Activated naive CD4-positive, alpha-beta T cell treated with anti-CD3 and anti-CD28 coated beads, Interleukin-2, amount 10 ng/mL, durations not matched to agents 7 days and 5 days (primary cell): ENCODE results near the gene TAS2R40.

Experiments
- CTCF ChIA-PET: fragments of 350-600 bp; sonication (Branson Sonifier 250); formaldehyde crosslinking; loops from one replicate; lab custom pipeline; 2021; ENCODE audit warnings: antibody characterized with exemption; lab: Charles Lee
- DNase-seq: peaks from one replicate; pipeline ENCODE4 v3.0.0-alpha.2; 2020
- H3K27ac Mint-ChIP-seq: one replicate; pipeline ENCODE4 v1.8.0; 2021; ENCODE audit warnings: mild to moderate bottlenecking, moderate library complexity, mixed read lengths
- H3K27me3 Mint-ChIP-seq: one replicate; pipeline ENCODE4 v1.8.0; 2021; ENCODE audit warnings: mild to moderate bottlenecking, mixed read lengths
- H3K36me3 Mint-ChIP-seq: one replicate; pipeline ENCODE4 v1.8.0; 2021; ENCODE audit warnings: mixed read lengths
- H3K4me1 Mint-ChIP-seq: one replicate; pipeline ENCODE4 v1.8.0; 2021; ENCODE audit warnings: mixed read lengths
- H3K4me3 Mint-ChIP-seq: one replicate; pipeline ENCODE4 v1.8.0; 2021; ENCODE audit warnings: mild to moderate bottlenecking, moderate library complexity, mixed read lengths
- H3K9me3 Mint-ChIP-seq: one replicate; pipeline ENCODE4 v1.8.0; 2021; ENCODE audit warnings: mixed read lengths

TAS2R40 gene

DNA sequence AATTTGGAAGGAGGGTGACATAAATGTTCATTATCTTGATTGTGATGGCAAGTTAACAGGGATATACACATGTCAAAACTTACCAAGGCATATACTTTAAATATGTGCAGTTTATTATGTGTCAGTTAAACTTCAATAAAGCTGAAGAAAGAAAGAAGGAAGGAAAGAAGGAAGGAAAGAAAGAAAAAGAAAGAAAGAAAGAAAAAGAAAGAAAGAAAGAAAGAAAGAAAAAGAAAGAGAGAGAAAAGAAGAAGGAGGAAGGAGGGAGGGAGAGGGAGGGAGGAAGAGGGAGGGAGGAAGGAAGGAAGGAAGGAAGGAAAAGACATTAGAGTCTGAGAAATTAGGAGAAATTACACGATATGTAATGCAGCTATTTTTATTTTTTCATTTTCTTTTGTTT is 25.5 kb downstream of the TAS2R40 start:
- DNase-seq = no peak
- Mint-ChIP-seq H3K27ac (no peak overlapping the region), H3K27me3 (no peaks in the 10 kb centered on the region), H3K9me3 (peaks cover 43% of the 10 kb centered on the region), H3K36me3 (peaks cover 58% of the 10 kb centered on the region), H3K4me1 (peaks cover 89% of the 10 kb centered on the region), H3K4me3 (no peak overlapping the region)
- CTCF ChIA-PET = interaction anchor here (1.2 to 1.8 kb wide), 3 partner anchors 10 to 52 kb away, joined by 3 to 5 read pairs (median 4); no protein-coding TSS in a partner anchor

DNA sequence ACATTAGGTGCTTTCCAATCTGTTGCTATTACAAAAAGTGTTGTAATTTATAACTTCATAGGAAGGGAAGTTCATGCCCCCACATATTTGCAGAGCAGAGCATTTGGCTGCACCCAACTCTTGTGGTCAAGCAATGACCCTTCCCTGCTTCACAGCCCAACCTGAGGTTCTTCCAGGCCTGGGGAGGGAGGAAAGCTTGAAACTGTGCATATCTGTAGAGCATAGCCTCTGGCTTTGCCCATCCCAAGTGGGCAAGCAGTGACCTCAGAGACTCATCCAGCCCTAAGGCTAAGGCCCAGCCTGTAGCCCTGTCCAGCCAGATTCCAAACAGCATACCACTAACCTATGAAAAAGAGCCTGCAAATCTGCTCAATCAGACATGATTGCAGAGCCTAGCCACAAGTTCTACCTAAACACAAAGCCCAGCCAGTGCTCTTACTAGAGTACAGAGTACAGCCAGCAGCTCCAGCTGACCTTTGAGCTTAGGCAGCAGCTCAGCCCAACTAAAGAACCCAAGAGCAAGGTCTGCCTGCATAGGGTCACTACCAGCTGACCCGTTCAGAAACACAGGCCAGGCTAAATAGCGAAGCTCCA is 27.0 kb downstream of the TAS2R40 start:
- Mint-ChIP-seq H3K4me3 (no peak overlapping the region), H3K9me3 (peaks cover 54% of the 10 kb centered on the region), H3K4me1 (peaks cover 90% of the 10 kb centered on the region)

DNA sequence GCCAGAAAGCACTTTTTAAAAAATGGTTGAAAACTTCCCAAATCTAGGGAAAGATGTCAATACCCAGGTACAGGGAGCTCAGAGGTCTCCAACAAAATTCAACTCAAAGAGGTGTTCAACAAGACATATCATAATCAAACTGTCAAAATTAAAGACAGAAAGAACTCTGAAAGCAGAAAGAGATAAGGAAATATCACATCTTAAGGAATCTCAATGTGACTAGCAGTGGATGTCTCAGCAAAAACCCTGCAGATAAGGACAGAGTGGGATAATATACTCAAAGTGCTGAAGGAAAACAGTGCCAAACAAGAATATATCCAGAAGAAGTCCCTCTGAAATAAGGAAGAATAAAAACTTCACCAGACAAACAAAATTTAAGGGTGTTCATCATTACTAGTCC is 28.4 kb downstream of the TAS2R40 start:
- peaks cover 73% of the 10 kb centered on the region for H3K36me3 Mint-ChIP-seq
- H3K9me3 Mint-ChIP-seq = peaks cover 55% of the 10 kb centered on the region
- no peak for DNase-seq
- no peaks in the 10 kb centered on the region for H3K27me3 Mint-ChIP-seq
- CTCF ChIA-PET = interaction anchor here (1.3 to 2.0 kb wide), 4 partner anchors 10 to 55 kb away, joined by 3 to 10 read pairs (median 6); no protein-coding TSS in a partner anchor
- peaks cover 89% of the 10 kb centered on the region for H3K4me1 Mint-ChIP-seq
- peak overlapping the region; percentile 82 for H3K27ac Mint-ChIP-seq
- no peak overlapping the region for H3K4me3 Mint-ChIP-seq

More for the DNA sequence above, 27.0 kb downstream of the TAS2R40 start:
- Mint-ChIP-seq H3K27ac (peak overlapping the region; percentile 30), H3K36me3 (peaks cover 69% of the 10 kb centered on the region), H3K27me3 (no peaks in the 10 kb centered on the region)
- no peak for DNase-seq
- CTCF ChIA-PET = interaction anchor here (1.3 to 2.0 kb wide), 4 partner anchors 9 to 56 kb away, joined by 3 to 10 read pairs (median 6); no protein-coding TSS in a partner anchor

DNA sequence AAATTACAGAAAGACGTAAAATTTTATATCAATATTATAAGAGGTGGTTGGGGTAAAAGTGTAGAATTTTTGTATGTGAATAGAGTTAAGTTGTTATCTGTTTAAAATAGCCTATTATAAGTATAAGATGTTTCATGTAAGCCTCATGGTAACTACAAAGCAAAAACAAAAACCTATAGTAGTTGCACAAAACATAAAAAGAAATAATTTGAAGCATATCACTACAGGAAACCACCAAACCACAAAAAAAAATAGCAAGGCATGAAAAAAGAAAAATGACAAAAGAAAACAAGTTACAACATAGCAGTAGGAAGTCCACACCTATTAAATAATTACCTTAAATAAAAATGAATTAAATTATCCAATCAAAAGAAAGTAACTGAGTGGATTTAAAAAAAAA is 29.0 kb downstream of the TAS2R40 start:
- H3K4me3 Mint-ChIP-seq = no peak overlapping the region
- peaks cover 57% of the 10 kb centered on the region for H3K9me3 Mint-ChIP-seq
- CTCF ChIA-PET = interaction anchor here (1.2 to 2.0 kb wide), 3 partner anchors 11 to 54 kb away, joined by 5 to 6 read pairs (median 6); no protein-coding TSS in a partner anchor
- H3K36me3 Mint-ChIP-seq = peaks cover 71% of the 10 kb centered on the region
- peaks cover 89% of the 10 kb centered on the region for H3K4me1 Mint-ChIP-seq
- H3K27me3 Mint-ChIP-seq = no peaks in the 10 kb centered on the region
- H3K27ac Mint-ChIP-seq = peak overlapping the region; percentile 82
- no peak for DNase-seq

DNA sequence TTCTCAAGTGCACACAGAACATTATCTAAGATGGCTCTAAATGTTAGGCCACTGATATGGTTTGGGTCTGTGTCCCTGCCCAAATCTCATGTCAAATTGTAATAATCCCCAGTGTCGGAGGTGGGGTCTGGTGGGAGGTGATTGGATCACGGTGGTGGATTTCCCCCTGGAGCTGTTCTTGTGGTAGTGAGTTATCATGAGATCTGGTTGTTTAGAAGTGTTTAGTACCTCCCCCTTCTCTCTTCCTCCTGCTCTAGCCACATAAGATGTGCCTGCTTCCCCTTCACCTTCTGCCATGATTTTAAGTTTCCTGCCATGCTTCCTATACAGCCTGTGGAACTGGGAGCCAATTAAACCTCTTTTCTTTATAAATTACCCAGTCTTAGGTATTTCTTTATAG is 30.2 kb downstream of the TAS2R40 start:
- CTCF ChIA-PET = interaction anchor here (1.2 kb wide), 1 partner anchor 12 kb away, joined by 6 read pairs; no protein-coding TSS in a partner anchor
- Mint-ChIP-seq H3K27me3 (no peaks in the 10 kb centered on the region), H3K27ac (peak overlapping the region; percentile 82), H3K9me3 (peaks cover 50% of the 10 kb centered on the region), H3K36me3 (peaks cover 61% of the 10 kb centered on the region), H3K4me1 (peaks cover 88% of the 10 kb centered on the region), H3K4me3 (no peak overlapping the region)
- DNase-seq = peak; percentile 42

DNA sequence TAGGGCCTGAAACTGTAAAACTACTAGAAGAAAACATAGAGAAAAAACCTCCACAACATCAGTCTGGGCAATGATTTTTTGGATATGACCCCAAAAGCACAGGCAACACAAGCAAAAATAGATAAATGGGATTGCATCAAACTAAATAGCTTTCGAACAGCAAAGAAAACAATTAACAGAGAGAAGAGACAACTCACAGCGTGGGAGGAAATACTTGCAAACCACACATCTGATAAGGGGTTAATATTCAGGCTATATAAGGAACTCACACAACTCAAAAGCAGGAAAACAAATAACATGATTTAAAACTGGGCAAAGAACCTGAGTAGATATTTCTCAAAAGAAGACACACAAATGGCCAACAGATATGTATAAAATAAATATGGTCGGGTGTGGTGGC is 33.7 kb downstream of the TAS2R40 start:
- Mint-ChIP-seq H3K9me3 (peaks cover 31% of the 10 kb centered on the region), H3K27ac (no peak overlapping the region), H3K27me3 (no peaks in the 10 kb centered on the region), H3K36me3 (peaks cover 40% of the 10 kb centered on the region), H3K4me3 (no peak overlapping the region), H3K4me1 (peaks cover 82% of the 10 kb centered on the region)
- CTCF ChIA-PET = interaction anchor here (0.6 to 7.0 kb wide), 8 partner anchors 9 to 42 kb away, joined by 3 to 54 read pairs (median 4); partner anchors contain the start of gene CASP2
- no peak for DNase-seq

DNA sequence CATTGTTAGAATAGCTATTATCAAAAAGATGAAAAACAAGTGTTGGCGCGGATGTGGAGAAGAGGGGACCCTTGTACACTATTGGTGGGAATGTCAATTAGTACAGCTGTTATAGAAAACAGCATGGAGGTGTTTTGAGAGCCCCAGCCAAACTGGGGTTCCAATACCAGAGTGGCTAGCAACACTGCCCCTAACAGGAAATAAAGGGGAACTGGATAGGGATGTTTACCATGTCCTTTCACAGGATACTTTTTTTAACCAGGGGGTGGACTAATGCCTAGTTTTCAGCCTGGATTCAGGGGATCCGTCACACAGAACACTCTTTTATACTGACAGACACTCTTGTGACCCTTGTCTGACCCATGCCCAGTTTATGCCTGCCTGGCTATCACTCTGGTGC is 34.5 kb downstream of the TAS2R40 start:
- no peak for DNase-seq
- Mint-ChIP-seq H3K9me3 (peaks cover 29% of the 10 kb centered on the region), H3K4me3 (no peak overlapping the region), H3K4me1 (peaks cover 78% of the 10 kb centered on the region), H3K36me3 (peaks cover 36% of the 10 kb centered on the region), H3K27ac (no peak overlapping the region), H3K27me3 (no peaks in the 10 kb centered on the region)
- CTCF ChIA-PET = interaction anchor here (0.7 to 7.0 kb wide), 7 partner anchors 9 to 41 kb away, joined by 4 to 54 read pairs (median 4); partner anchors contain the start of gene CASP2

DNA sequence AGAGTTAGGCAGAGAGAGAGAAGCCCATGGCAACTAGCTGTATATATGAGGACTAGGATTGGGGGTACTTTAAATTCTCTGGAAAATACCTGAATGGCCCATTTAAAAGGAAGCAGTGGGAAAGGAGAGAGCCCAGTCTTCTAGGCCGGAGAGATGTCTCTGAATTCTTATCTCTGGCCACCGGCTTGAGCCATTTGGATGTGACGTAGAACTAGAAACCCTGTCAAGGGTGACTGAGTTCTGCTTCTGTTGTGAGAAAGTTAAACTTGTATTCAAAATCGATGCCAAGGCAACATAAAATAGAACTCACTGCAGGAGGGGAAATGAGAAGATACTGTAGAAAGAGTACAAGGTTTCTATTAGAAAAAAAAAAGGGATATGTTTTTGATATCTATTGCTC is 35.1 kb downstream of the TAS2R40 start:
- CTCF ChIA-PET = interaction anchor here (1.0 to 7.0 kb wide), 4 partner anchors 10 to 16 kb away, joined by 4 to 54 read pairs (median 5); no protein-coding TSS in a partner anchor
- Mint-ChIP-seq H3K27ac (no peak overlapping the region), H3K4me1 (peaks cover 76% of the 10 kb centered on the region), H3K4me3 (no peak overlapping the region), H3K36me3 (peaks cover 31% of the 10 kb centered on the region), H3K9me3 (peaks cover 25% of the 10 kb centered on the region), H3K27me3 (no peaks in the 10 kb centered on the region)
- no peak for DNase-seq

DNA sequence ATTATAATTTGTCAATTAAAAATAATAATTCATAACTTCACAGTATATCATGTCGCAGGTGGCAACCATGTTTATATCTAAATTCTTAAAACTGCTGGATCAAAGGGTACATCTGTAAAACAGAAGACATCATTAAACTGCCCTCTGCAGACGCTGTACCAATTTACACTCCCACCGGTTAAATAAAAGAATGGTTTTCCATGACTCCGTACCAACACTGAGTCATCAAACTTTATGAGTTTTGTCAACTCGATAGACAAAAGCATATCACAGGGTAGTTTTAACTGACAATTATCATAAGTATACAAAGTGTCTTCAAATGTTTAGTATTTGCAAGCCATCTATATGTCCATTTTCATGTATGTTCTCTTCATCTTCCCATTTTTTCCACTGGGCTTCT is 35.7 kb downstream of the TAS2R40 start:
- Mint-ChIP-seq H3K9me3 (peaks cover 21% of the 10 kb centered on the region), H3K36me3 (peaks cover 27% of the 10 kb centered on the region), H3K4me1 (peaks cover 75% of the 10 kb centered on the region), H3K27me3 (no peaks in the 10 kb centered on the region), H3K27ac (no peak overlapping the region), H3K4me3 (no peak overlapping the region)
- no peak for DNase-seq
- CTCF ChIA-PET = interaction anchor here (1.1 to 7.0 kb wide), 3 partner anchors 10 to 17 kb away, joined by 4 to 54 read pairs (median 4); no protein-coding TSS in a partner anchor

DNA sequence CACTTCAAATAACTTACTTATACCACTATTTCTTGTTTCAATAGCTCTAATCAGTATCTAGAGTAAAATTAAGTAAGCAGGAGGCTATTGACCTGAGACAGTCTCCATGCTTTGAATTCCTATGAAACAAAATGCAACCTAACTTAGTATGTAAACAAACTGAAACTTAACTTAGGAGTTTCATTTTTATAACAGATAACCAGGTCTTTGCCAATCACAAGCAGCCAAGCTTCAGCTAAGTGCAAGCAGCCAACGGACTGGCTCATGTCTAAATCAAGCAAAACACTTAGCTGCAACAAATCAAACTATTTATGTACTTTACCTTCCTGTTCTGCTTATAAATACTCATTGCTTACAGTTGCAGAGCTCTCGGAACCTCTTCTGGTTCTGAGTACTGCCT is 37.0 kb downstream of the TAS2R40 start:
- peaks cover 77% of the 10 kb centered on the region for H3K4me1 Mint-ChIP-seq
- CTCF ChIA-PET = interaction anchor here (0.7 to 7.0 kb wide), 4 partner anchors 9 to 69 kb away, joined by 3 to 54 read pairs (median 4); no protein-coding TSS in a partner anchor
- H3K27me3 Mint-ChIP-seq = no peaks in the 10 kb centered on the region
- peaks cover 23% of the 10 kb centered on the region for H3K36me3 Mint-ChIP-seq
- peak overlapping the region; percentile 45 for H3K4me3 Mint-ChIP-seq
- H3K27ac Mint-ChIP-seq = peak overlapping the region; percentile 89
- H3K9me3 Mint-ChIP-seq = peaks cover 12% of the 10 kb centered on the region
- DNase-seq = peak; percentile 52

DNA sequence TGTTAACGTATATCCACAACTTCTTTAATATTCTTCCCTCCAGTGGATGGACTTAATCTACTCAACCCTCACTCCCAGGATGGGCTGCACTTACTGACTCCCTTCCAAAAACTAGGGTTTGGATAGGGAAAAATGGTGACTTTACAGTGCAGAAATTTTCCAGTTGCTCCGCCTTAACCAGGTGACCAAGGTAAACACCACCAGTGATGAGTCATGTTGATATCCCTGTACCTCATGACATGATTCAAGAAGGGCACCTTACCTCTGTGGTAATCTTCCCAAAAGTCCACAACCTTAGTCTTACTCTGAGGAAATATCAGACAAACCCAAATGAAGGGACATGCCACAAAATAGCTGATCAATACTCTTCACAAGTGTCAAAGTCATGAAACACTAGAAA is 37.9 kb downstream of the TAS2R40 start:
- Mint-ChIP-seq H3K4me3 (no peak overlapping the region), H3K36me3 (peaks cover 25% of the 10 kb centered on the region), H3K9me3 (peaks cover 6% of the 10 kb centered on the region), H3K27me3 (no peaks in the 10 kb centered on the region), H3K4me1 (peaks cover 80% of the 10 kb centered on the region), H3K27ac (no peak overlapping the region)
- DNase-seq = no peak
- CTCF ChIA-PET = interaction anchor here (1.5 to 1.6 kb wide), 2 partner anchors 19 to 40 kb away, joined by 3 to 12 read pairs; no protein-coding TSS in a partner anchor

DNA sequence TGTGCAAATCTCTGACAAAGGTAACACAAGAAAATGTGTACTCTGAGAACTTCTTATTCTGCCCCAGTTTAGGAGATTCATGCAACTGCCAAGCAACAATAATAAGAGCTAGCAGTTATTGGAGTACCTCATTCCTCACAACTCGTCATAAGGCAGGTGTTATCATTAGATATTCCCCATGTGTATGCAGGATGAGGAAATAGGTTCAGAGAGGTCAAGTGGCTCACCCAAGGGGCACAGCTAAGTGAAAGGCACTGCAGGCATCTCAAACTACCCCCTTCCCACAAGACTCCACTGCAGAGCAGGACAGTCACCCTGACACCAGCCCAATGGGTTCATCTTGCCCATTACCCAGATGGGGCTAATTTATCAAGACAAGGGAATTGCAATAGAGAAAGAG is 40.1 kb downstream of the TAS2R40 start:
- CTCF ChIA-PET = interaction anchor here (1.3 to 3.5 kb wide), 2 partner anchors 18 to 22 kb away, joined by 3 to 22 read pairs; no protein-coding TSS in a partner anchor
- DNase-seq = no peak
- peaks cover 32% of the 10 kb centered on the region for H3K36me3 Mint-ChIP-seq
- H3K27ac Mint-ChIP-seq = no peak overlapping the region
- H3K4me3 Mint-ChIP-seq = peak overlapping the region; percentile 43
- H3K27me3 Mint-ChIP-seq = no peaks in the 10 kb centered on the region
- H3K4me1 Mint-ChIP-seq = peaks cover 78% of the 10 kb centered on the region
- H3K9me3 Mint-ChIP-seq = peaks cover 2% of the 10 kb centered on the region

DNA sequence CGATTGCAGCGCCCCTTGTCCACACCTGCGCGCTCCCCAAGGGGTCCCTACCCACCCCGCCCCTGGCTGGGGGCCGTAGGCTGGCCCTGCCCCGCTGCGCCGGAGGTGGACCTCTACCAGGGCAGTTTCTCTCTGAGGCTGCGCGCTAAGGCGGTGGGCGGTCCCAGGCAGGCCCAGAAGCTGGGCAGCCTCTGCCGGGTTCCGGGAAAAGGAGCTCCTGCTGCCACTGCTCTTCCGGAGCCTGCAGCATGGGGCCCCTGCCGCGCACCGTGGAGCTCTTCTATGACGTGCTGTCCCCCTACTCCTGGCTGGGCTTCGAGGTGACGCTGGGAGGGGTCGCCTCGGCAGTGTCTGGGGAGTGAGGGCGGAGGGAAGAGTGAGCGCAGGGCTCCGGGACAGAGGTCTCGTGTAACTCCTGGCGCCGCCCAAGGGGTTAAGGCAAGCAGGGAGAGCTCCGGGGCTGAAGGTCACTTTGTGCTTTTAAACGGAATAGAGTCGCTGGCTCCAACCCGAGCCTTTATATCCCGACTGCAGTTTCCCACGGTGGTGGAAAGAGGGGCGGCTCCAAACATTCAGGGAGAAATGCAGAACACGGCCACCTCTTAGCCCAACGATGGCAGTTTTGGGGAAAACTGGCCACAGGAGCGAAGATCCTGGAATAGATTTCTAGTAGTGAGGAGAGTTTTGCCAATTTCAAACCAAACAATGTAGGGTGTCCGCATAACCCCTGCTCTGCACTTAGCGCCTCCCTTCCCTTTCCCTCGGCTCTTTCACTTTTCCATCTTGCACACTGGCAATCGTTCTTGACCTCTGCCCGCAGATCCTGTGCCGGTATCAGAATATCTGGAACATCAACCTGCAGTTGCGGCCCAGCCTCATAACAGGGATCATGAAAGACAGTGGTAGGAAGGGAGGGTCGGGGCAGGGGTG is 41.7 kb downstream of the TAS2R40 start, which contains the start of gene GSTK1:
Gene GSTK1 (plus strand): TSS at position 176 of the 930 bp plus-strand sequence. CDS start 73 bp downstream, at position 249.
- CTCF ChIA-PET = interaction anchor here (0.6 to 3.5 kb wide), 8 partner anchors 16 to 117 kb away, joined by 3 to 22 read pairs (median 4); partner anchors contain the start of gene CASP2
- Mint-ChIP-seq H3K9me3 (peaks cover 2% of the 10 kb centered on the region), H3K4me1 (peaks cover 85% of the 10 kb centered on the region), H3K36me3 (peaks cover 47% of the 10 kb centered on the region), H3K27ac (peak within 1 kb of the TSS; percentile 93), H3K27me3 (no peaks in the 10 kb centered on the region), H3K4me3 (peak within 1 kb of the TSS; percentile 87)
- DNase-seq = peak; percentile 89
